Parathyroid adenoma (tissue), 2 donors: ENCODE measurements around the gene HS3ST6.
"Not testable (repeated sequence)": the region's sequence is repeated elsewhere in the genome, so short reads cannot be mapped to it uniquely, and the experiment has no call there.

ENCODE experiments used
- H2AFZ ChIP-seq: fragments of 300-600 bp; sonication (generic); one replicate; pipeline ENCODE4 v1.7.0; 2017; ENCODE audit warnings: antibody characterized with exemption, mild to moderate bottlenecking
- H3K27ac ChIP-seq: fragments of 300-600 bp; sonication (generic); one replicate; pipeline ENCODE4 v1.7.0; 2017
- H3K27me3 ChIP-seq: fragments of 300-600 bp; sonication (generic); one replicate; pipeline ENCODE4 v1.7.0; 2017; ENCODE audit warnings: low read length; ENCODE audit not compliant: control insufficient read depth, insufficient read depth
- H3K36me3 ChIP-seq: fragments of 300-600 bp; sonication (generic); one replicate; pipeline ENCODE4 v1.7.0; 2017; ENCODE audit warnings: low read length; ENCODE audit not compliant: control insufficient read depth, insufficient read depth
- H3K4me1 ChIP-seq: fragments of 300-600 bp; sonication (generic); one replicate; pipeline ENCODE4 v1.7.0; 2017; ENCODE audit warnings: control low read depth
- H3K4me2 ChIP-seq: fragments of 300-600 bp; sonication (generic); one replicate; pipeline ENCODE4 v1.7.0; 2017; ENCODE audit warnings: low read length
- H3K4me3 ChIP-seq: fragments of 300-600 bp; sonication (generic); one replicate; pipeline ENCODE4 v1.7.0; 2017; ENCODE audit warnings: low read depth, low read length
- H3K79me2 ChIP-seq: fragments of 300-600 bp; sonication (generic); one replicate; pipeline ENCODE4 v1.7.0; 2017; ENCODE audit warnings: control low read depth
- H3K9ac ChIP-seq: fragments of 300-600 bp; sonication (generic); one replicate; pipeline ENCODE4 v1.7.0; 2017; ENCODE audit warnings: mild to moderate bottlenecking
- H3K9me3 ChIP-seq: fragments of 300-600 bp; sonication (generic); one replicate; pipeline ENCODE4 v1.7.0; 2017; ENCODE audit warnings: low read length; ENCODE audit not compliant: control insufficient read depth
- TF ChIP-seq, protein P1 (sequence below): fragments of 300-600 bp; sonication (generic); IDR thresholded peaks from one replicate; pipeline ENCODE4 v1.7.0; 2017; ENCODE audit warnings: antibody characterized with exemption, mild to moderate bottlenecking
- donor health status: primary hyperparathyroidism.

Gene HS3ST6

DNA sequence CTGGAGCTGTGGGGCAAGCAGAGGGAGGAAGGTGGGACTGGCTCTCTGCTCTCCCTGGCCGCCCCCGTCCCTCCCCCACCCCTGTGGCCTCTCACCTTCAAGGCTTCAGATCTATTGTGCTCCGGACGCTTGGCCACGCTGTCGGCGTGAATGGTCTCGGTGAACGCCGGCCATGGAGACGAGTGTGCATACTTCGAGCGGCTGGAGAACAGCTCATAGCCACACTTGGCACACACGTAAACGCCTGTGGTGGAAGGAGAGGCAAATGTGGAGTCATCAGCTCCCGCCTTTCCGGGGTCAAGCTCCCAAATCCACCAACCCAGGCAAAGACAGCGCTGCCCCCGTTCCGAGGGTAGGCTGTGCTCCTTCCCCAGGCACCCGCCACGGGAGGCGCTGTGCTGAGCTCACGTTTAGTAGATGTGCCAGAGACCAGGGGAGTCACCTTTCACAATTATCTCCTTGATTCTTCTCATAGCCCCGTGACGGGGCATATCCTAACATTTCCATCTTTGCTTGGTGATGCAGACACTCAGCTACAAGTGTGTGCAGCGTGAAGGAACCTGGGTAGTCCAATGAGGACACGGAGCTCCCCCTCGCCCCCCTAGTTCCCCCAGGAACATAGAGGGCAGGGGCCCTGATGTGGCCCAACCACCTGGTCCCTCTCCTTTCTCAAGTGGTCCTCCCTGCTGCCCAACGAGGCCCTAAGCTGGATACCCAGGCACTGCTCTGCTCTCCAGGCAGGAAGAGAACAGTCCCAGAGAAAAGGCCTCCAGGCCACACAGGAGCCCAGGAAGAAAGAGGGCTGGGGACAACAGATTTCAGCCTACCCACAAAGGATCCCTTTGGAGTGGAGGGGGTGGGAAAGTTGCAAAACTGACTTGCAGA, 23.2 kb upstream of the HS3ST6 start:
- Histone ChIP-seq H3K4me2 (no peak overlapping the region), H3K4me3 (no peak overlapping the region)
- TF ChIP-seq, protein P1, sequence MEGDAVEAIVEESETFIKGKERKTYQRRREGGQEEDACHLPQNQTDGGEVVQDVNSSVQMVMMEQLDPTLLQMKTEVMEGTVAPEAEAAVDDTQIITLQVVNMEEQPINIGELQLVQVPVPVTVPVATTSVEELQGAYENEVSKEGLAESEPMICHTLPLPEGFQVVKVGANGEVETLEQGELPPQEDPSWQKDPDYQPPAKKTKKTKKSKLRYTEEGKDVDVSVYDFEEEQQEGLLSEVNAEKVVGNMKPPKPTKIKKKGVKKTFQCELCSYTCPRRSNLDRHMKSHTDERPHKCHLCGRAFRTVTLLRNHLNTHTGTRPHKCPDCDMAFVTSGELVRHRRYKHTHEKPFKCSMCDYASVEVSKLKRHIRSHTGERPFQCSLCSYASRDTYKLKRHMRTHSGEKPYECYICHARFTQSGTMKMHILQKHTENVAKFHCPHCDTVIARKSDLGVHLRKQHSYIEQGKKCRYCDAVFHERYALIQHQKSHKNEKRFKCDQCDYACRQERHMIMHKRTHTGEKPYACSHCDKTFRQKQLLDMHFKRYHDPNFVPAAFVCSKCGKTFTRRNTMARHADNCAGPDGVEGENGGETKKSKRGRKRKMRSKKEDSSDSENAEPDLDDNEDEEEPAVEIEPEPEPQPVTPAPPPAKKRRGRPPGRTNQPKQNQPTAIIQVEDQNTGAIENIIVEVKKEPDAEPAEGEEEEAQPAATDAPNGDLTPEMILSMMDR, result no peak

DNA sequence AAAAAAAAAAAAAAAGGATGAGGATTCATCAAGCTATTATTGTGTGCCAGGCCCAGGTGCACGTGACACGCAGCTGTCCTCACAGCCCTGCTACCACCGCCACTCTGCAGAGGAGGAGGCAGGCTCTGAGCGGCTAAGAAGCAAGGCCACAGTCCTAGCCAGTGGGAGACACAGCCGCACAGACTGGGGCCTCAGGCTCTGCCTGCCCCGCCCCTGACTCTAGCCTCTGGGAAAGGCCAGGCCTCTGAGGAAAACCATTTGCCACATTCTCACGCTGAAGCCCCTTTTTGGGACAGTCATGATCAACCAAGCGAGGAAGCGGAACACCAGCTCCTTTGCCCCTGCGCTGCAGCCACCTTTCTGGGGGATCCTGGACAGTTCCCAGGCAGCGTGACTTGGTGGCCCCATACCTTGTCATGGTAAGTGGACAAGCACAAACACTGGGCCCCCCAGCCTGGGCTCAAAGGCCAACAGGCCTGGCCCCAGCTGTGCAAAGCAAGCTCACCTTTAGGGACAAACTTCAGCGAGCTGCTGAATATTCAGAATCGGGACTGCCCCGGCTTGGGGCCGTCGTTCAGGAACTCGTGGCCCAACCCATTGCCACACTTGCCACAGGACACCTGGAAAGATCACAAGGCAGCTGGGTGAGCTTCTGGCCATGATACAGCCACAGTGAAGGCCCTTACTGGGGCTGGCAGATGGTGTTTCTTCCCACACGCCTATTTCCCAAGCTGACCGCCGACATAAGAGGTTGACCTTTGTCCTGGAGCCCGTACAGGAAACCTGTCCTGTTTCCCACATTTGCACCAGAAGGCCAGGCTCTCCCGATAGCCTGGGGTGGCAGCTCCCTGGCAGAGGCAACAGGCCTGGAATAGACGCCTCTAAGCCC, 22.3 kb upstream of the HS3ST6 start:
- Histone ChIP-seq H3K9me3 (no peaks in the 10 kb centered on the region), H3K27me3 (no peaks in the 10 kb centered on the region), H3K9ac (no peak overlapping the region), H3K79me2 (no peaks in the 10 kb centered on the region), H3K4me3 (no peak overlapping the region), H3K36me3 (no peaks in the 10 kb centered on the region), H3K4me2 (no peak overlapping the region), H2AFZ (no peak overlapping the region), H3K4me1 (peaks cover 8% of the 10 kb centered on the region), H3K27ac (no peak overlapping the region)
- TF ChIP-seq, protein P1, result no peak

More for the DNA sequence above, 23.2 kb upstream of the HS3ST6 start:
- H3K4me1 ChIP-seq, result peaks cover 8% of the 10 kb centered on the region
- no peaks in the 10 kb centered on the region for H3K27me3 ChIP-seq
- no peaks in the 10 kb centered on the region for H3K79me2 ChIP-seq
- H3K27ac ChIP-seq, result peak overlapping the region; percentile 47
- no peaks in the 10 kb centered on the region for H3K9me3 ChIP-seq
- H3K9ac ChIP-seq, result no peak overlapping the region
- no peak overlapping the region for H2AFZ ChIP-seq
- H3K36me3 ChIP-seq, result no peaks in the 10 kb centered on the region

DNA sequence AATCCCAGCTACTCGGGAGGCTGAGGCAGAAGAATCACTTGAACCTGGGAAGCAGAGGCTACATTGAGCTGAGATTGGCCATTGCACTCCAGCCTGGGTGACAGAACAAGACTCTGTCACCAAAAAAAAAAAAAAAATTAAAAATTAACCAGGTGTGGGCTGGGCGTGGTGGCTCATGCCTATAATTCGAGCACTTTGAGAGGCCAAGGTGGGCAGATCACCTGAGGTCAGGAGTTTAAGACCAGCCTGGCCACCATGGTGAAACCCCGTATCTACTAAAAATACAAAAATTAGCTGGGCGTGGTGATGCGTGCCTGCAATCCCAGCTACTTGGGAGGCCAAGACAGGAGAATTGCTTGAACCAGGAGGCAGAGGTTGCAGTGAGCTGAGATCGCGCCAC, 21.6 kb upstream of the HS3ST6 start:
- H3K4me3 ChIP-seq, H3K9ac ChIP-seq, H3K36me3 ChIP-seq, H2AFZ ChIP-seq, H3K27me3 ChIP-seq, H3K9me3 ChIP-seq, H3K79me2 ChIP-seq, H3K4me2 ChIP-seq, H3K4me1 ChIP-seq, H3K27ac ChIP-seq: not testable (repeated sequence)

DNA sequence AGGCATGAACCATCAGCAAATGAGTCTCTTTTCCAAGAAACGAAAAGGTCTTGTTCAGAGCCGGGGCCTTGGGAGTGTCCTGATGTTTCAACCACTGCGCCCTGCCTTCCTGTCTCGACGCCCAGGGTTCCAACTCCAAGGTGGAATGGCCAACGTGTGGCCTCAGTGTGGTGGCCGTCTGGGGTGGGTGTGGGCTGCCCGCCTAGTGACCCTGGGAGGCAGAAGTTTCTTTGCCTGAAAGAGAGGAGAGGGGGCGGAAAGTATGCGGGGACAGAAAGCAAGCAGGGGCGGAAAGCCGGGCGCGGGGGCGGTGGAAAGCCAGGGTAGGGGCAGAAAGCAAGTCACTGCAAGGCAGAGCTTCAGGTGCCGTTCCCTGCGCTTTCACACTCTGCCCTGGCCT, 20.7 kb upstream of the HS3ST6 start:
- H3K9ac ChIP-seq, result no peak overlapping the region
- H3K9me3 ChIP-seq, result no peaks in the 10 kb centered on the region
- TF ChIP-seq, protein P1, result no peak
- no peaks in the 10 kb centered on the region for H3K27me3 ChIP-seq
- H2AFZ ChIP-seq, result no peak overlapping the region
- H3K4me3 ChIP-seq, result no peak overlapping the region
- H3K27ac ChIP-seq, result no peak overlapping the region
- peaks cover 8% of the 10 kb centered on the region for H3K4me1 ChIP-seq
- H3K36me3 ChIP-seq, result no peaks in the 10 kb centered on the region
- H3K4me2 ChIP-seq, result no peak overlapping the region
- H3K79me2 ChIP-seq, result no peaks in the 10 kb centered on the region

DNA sequence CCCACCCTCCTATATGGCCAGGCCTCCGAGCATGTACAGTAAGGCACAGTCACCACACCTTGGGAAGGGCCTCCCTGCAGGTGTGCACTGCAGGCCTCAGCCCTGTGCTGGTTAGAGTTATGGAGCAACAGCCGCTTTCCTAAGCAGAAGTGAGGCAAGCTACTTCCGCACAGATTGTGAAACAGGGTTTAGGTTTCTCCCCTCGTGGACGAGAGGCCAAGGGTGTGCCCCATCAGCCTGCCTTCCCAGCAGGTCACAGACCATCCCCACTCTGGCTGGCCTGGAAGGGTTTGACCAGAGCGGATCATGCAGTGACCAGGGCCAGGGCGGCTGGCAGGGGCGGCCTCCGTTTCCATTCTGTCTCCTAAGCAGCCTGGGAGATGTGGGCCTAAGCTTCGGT, 20.1 kb upstream of the HS3ST6 start:
- Histone ChIP-seq H3K79me2 (no peaks in the 10 kb centered on the region), H3K9ac (no peak overlapping the region), H3K27me3 (no peaks in the 10 kb centered on the region), H3K4me3 (no peak overlapping the region), H3K36me3 (no peaks in the 10 kb centered on the region), H3K4me2 (no peak overlapping the region), H3K27ac (no peak overlapping the region), H2AFZ (no peak overlapping the region), H3K9me3 (no peaks in the 10 kb centered on the region), H3K4me1 (peaks cover 8% of the 10 kb centered on the region)
- TF ChIP-seq, protein P1, result no peak
